HEK293 (cell line): ENCODE results near the gene DNMT1.
A peak's percentile ranks its signal among the peaks of the same experiment; 100 is the strongest.

Experiments
- CTCF ChIA-PET: fragments of 350-600 bp; formaldehyde crosslinking; extraction: SDS; loops from one replicate; lab custom pipeline; 2021; ENCODE audit warnings: antibody characterized with exemption; lab: Yijun Ruan, JAX
- POLR2A ChIA-PET: fragments of 300-600 bp; formaldehyde crosslinking; extraction: SDS; loops from one replicate; lab custom pipeline; 2020; ENCODE audit warnings: antibody characterized with exemption, inconsistent platforms; lab: Yijun Ruan, JAX
- H3K27ac ChIP-seq: fragments of 200-500 bp; sonication (Bioruptor generic); 2 replicates; pipeline ENCODE4 v1.5.1; 2014; ENCODE audit warnings: low read depth, low read length, control low read depth, inconsistent platforms; ENCODE audit errors: extremely low read depth
- H3K36me3 ChIP-seq, 2 experiments: fragments of 200-500 bp in 1 of 2; sonication (Bioruptor generic) in 1 of 2; 1 replicate in 1 of 2; 2 replicates in 1 of 2; pipeline ENCODE4 v1.5.1; 2014 to 2017; ENCODE audit warnings: inconsistent platforms in 2 of 2, low read length in 2 of 2; ENCODE audit not compliant: control insufficient read depth in 2 of 2, insufficient read depth in 1 of 2
- H3K4me1 ChIP-seq: fragments of 200-500 bp; sonication (Bioruptor generic); 2 replicates; pipeline ENCODE4 v1.5.1; 2014; ENCODE audit warnings: mild to moderate bottlenecking, low read length, inconsistent platforms; ENCODE audit not compliant: control insufficient read depth, insufficient read depth
- H3K4me3 ChIP-seq: 2 replicates; pipeline ENCODE4 v1.5.1; 2011; ENCODE audit warnings: low read depth, mild to moderate bottlenecking, control low read depth, low read length, moderate library complexity
- H3K9me3 ChIP-seq: fragments of 200-500 bp; sonication (Bioruptor generic); 2 replicates; pipeline ENCODE4 v1.5.1; 2014; ENCODE audit warnings: low read depth, low read length, inconsistent platforms; ENCODE audit not compliant: control insufficient read depth, insufficient read depth
- AEBP2 ChIP-seq: fragments of 450-650 bp; formaldehyde crosslinking; IDR thresholded peaks from 2 replicates; pipeline ENCODE4 v1.5.1; 2016; ENCODE audit warnings: missing biosample characterization, missing genetic modification characterization, borderline replicate concordance
- BCL11B ChIP-seq: fragments of 450-650 bp; formaldehyde crosslinking; IDR thresholded peaks from 2 replicates; pipeline ENCODE4 v1.5.1; 2016; ENCODE audit warnings: low read depth, missing biosample characterization, missing genetic modification characterization
- BCL6B ChIP-seq: fragments of 450-650 bp; formaldehyde crosslinking; IDR thresholded peaks from 2 replicates; pipeline ENCODE4 v1.5.1; 2017; ENCODE audit warnings: missing biosample characterization, missing genetic modification characterization
- KLF17 ChIP-seq: fragments of 450-650 bp; formaldehyde crosslinking; IDR thresholded peaks from 2 replicates; pipeline ENCODE4 v1.5.1; 2016; ENCODE audit warnings: missing biosample characterization, missing genetic modification characterization
- MEIS1 ChIP-seq: sonication (generic); formaldehyde crosslinking; IDR thresholded peaks from 2 replicates; pipeline ENCODE4 v1.8.1; 2022; ENCODE audit warnings: missing genetic modification reagents, mild to moderate bottlenecking, borderline replicate concordance
- SETDB1 ChIP-seq: IDR thresholded peaks from one replicate; pipeline ENCODE4 v1.6.1; 2017; ENCODE audit warnings: mild to moderate bottlenecking, low read length, moderate library complexity, mixed read lengths; ENCODE audit not compliant: insufficient read length
- SP7 ChIP-seq: fragments of 450-650 bp; formaldehyde crosslinking; IDR thresholded peaks from 2 replicates; pipeline ENCODE4 v1.5.1; 2016; ENCODE audit warnings: missing biosample characterization, missing genetic modification characterization
- ZNF140 ChIP-seq: fragments of 450-650 bp; formaldehyde crosslinking; IDR thresholded peaks from 2 replicates; pipeline ENCODE4 v1.5.1; 2016; ENCODE audit warnings: missing biosample characterization, missing genetic modification characterization
- ZNF157 ChIP-seq: fragments of 450-650 bp; formaldehyde crosslinking; IDR thresholded peaks from 2 replicates; pipeline ENCODE4 v1.5.1; 2016; ENCODE audit warnings: missing biosample characterization, missing genetic modification characterization
- ZNF175 ChIP-seq: fragments of 450-650 bp; formaldehyde crosslinking; IDR thresholded peaks from 2 replicates; pipeline ENCODE4 v1.5.1; 2016; ENCODE audit warnings: missing biosample characterization, missing genetic modification characterization
- ZNF416 ChIP-seq: fragments of 450-650 bp; formaldehyde crosslinking; IDR thresholded peaks from 2 replicates; pipeline ENCODE4 v1.5.1; 2016; ENCODE audit warnings: missing biosample characterization, missing genetic modification characterization
- ZNF530 ChIP-seq: fragments of 450-650 bp; formaldehyde crosslinking; IDR thresholded peaks from 2 replicates; pipeline ENCODE4 v1.5.1; 2016; ENCODE audit warnings: low read depth, missing biosample characterization, missing genetic modification characterization
- ZNF571 ChIP-seq: fragments of 450-650 bp; formaldehyde crosslinking; IDR thresholded peaks from 2 replicates; pipeline ENCODE4 v1.5.0; 2017; ENCODE audit warnings: missing biosample characterization, missing genetic modification characterization
- ZNF600 ChIP-seq: fragments of 450-650 bp; formaldehyde crosslinking; IDR thresholded peaks from 2 replicates; pipeline ENCODE4 v1.5.1; 2016; ENCODE audit warnings: missing biosample characterization, missing genetic modification characterization
- ZNF610 ChIP-seq: fragments of 450-650 bp; formaldehyde crosslinking; IDR thresholded peaks from 2 replicates; pipeline ENCODE4 v1.5.1; 2016; ENCODE audit warnings: missing biosample characterization, missing genetic modification characterization, borderline replicate concordance
- ZNF626 ChIP-seq: fragments of 450-650 bp; sonication (Bioruptor Pico); formaldehyde crosslinking; IDR thresholded peaks from 2 replicates; pipeline ENCODE4 v1.5.1; 2018; ENCODE audit warnings: missing biosample characterization, missing genetic modification characterization, inconsistent platforms
- TF ChIP-seq, protein P1 (sequence below): fragments of 450-650 bp; formaldehyde crosslinking; IDR thresholded peaks from 2 replicates; pipeline ENCODE4 v1.5.1; 2016; ENCODE audit warnings: missing biosample characterization, missing genetic modification characterization, borderline replicate concordance
- TF ChIP-seq, protein P2 (sequence below): fragments of 450-650 bp; formaldehyde crosslinking; IDR thresholded peaks from 2 replicates; pipeline ENCODE4 v1.5.1; 2016; ENCODE audit warnings: missing biosample characterization, missing genetic modification characterization
- TF ChIP-seq, protein P3 (sequence below): fragments of 450-650 bp; formaldehyde crosslinking; IDR thresholded peaks from 2 replicates; pipeline ENCODE4 v1.5.1; 2016; ENCODE audit warnings: missing biosample characterization, missing genetic modification characterization

Gene DNMT1

GRCh38 chr19:10107254-10107653 lies 87.5 kb downstream of the DNMT1 start:
- Histone ChIP-seq H3K4me3 (peak overlapping the region; percentile 93), H3K9me3 (no peaks in the 10 kb centered on the region), H3K36me3 (peaks cover 14 to 51% of the 10 kb centered on the region in 2 experiments; a peak in 2 of 3 replicates), H3K27ac (peak overlapping the region; percentile 65; the same call in 1 of the 2 replicates), H3K4me1 (no peaks in the 10 kb centered on the region)
- CTCF ChIA-PET: interaction anchor here (0.9 to 1.8 kb wide), 5 partner anchors 7 to 177 kb away, joined by 3 to 7 read pairs (median 4); no protein-coding TSS in a partner anchor
- POLR2A ChIA-PET: interaction anchor here (2.1 kb wide), 1 partner anchor 11 kb away, joined by 26 read pairs; no protein-coding TSS in a partner anchor
- TF ChIP-seq, protein P1, sequence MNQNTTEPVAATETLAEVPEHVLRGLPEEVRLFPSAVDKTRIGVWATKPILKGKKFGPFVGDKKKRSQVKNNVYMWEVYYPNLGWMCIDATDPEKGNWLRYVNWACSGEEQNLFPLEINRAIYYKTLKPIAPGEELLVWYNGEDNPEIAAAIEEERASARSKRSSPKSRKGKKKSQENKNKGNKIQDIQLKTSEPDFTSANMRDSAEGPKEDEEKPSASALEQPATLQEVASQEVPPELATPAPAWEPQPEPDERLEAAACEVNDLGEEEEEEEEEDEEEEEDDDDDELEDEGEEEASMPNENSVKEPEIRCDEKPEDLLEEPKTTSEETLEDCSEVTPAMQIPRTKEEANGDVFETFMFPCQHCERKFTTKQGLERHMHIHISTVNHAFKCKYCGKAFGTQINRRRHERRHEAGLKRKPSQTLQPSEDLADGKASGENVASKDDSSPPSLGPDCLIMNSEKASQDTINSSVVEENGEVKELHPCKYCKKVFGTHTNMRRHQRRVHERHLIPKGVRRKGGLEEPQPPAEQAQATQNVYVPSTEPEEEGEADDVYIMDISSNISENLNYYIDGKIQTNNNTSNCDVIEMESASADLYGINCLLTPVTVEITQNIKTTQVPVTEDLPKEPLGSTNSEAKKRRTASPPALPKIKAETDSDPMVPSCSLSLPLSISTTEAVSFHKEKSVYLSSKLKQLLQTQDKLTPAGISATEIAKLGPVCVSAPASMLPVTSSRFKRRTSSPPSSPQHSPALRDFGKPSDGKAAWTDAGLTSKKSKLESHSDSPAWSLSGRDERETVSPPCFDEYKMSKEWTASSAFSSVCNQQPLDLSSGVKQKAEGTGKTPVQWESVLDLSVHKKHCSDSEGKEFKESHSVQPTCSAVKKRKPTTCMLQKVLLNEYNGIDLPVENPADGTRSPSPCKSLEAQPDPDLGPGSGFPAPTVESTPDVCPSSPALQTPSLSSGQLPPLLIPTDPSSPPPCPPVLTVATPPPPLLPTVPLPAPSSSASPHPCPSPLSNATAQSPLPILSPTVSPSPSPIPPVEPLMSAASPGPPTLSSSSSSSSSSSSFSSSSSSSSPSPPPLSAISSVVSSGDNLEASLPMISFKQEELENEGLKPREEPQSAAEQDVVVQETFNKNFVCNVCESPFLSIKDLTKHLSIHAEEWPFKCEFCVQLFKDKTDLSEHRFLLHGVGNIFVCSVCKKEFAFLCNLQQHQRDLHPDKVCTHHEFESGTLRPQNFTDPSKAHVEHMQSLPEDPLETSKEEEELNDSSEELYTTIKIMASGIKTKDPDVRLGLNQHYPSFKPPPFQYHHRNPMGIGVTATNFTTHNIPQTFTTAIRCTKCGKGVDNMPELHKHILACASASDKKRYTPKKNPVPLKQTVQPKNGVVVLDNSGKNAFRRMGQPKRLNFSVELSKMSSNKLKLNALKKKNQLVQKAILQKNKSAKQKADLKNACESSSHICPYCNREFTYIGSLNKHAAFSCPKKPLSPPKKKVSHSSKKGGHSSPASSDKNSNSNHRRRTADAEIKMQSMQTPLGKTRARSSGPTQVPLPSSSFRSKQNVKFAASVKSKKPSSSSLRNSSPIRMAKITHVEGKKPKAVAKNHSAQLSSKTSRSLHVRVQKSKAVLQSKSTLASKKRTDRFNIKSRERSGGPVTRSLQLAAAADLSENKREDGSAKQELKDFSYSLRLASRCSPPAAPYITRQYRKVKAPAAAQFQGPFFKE (tag by site-specific recombination): no peak
- TF ChIP-seq ZNF571 (no peak), ZNF610 (no peak), BCL11B (tag by site-specific recombination) (no peak), ZNF140 (tag by site-specific recombination) (no peak), ZNF157 (tag by site-specific recombination) (no peak), ZNF416 (tag by site-specific recombination) (no peak), ZNF626 (tag by site-specific recombination) (no peak), ZNF530 (tag by site-specific recombination) (no peak)
- TF ChIP-seq, protein P2, sequence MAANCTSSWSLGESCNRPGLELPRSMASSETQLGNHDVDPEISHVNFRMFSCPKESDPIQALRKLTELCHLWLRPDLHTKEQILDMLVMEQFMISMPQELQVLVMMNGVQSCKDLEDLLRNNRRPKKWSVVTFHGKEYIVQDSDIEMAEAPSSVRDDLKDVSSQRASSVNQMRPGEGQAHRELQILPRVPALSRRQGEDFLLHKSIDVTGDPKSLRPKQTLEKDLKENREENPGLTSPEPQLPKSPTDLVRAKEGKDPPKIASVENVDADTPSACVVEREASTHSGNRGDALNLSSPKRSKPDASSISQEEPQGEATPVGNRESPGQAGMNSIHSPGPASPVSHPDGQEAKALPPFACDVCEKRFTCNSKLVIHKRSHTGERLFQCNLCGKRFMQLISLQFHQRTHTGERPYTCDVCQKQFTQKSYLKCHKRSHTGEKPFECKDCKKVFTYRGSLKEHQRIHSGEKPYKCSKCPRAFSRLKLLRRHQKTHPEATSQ (tag by site-specific recombination): no peak

- H3K4me3 ChIP-seq: peak within 1 kb of the TSS; percentile 93
- CTCF ChIA-PET: interaction anchor here (0.6 to 1.2 kb wide), 4 partner anchors 63 to 153 kb away, joined by 3 to 4 read pairs (median 4); no protein-coding TSS in a partner anchor
- H3K36me3 ChIP-seq: peaks cover 14 to 43% of the 10 kb centered on the region in 2 experiments; a peak in 2 of 3 replicates
- H3K9me3 ChIP-seq: no peaks in the 10 kb centered on the region
- H3K27ac ChIP-seq: peak within 1 kb of the TSS; percentile 71; the same call in 1 of the 2 replicates
- no peaks in the 10 kb centered on the region for H3K4me1 ChIP-seq
- POLR2A ChIA-PET: interaction anchor here (0.6 to 2.1 kb wide), 6 partner anchors 9 to 406 kb away, joined by 3 to 26 read pairs (median 4); partner anchors contain the start of gene DNMT1
- TF ChIP-seq ZNF175 (tag by site-specific recombination): no peak
- no peak for TF ChIP-seq MEIS1
- TF ChIP-seq SP7 (tag by site-specific recombination): peak; percentile 69; the same call in 1 of the 2 replicates
- TF ChIP-seq, protein P3, sequence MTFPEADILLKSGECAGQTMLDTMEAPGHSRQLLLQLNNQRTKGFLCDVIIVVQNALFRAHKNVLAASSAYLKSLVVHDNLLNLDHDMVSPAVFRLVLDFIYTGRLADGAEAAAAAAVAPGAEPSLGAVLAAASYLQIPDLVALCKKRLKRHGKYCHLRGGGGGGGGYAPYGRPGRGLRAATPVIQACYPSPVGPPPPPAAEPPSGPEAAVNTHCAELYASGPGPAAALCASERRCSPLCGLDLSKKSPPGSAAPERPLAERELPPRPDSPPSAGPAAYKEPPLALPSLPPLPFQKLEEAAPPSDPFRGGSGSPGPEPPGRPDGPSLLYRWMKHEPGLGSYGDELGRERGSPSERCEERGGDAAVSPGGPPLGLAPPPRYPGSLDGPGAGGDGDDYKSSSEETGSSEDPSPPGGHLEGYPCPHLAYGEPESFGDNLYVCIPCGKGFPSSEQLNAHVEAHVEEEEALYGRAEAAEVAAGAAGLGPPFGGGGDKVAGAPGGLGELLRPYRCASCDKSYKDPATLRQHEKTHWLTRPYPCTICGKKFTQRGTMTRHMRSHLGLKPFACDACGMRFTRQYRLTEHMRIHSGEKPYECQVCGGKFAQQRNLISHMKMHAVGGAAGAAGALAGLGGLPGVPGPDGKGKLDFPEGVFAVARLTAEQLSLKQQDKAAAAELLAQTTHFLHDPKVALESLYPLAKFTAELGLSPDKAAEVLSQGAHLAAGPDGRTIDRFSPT (tag by site-specific recombination): no peak
- TF ChIP-seq BCL6B: no peak
- TF ChIP-seq AEBP2 (tag by site-specific recombination): no peak
- no peak for TF ChIP-seq SETDB1
- peak; percentile 76 for TF ChIP-seq ZNF600
- peak; percentile 44; the same call in 1 of the 2 replicates for TF ChIP-seq KLF17 (tag by site-specific recombination)
Observed at GRCh38 chr19:10106100-10106936, 88.4 kb downstream of the DNMT1 start, which contains the start of gene PPAN. Gene PPAN, plus strand, starts transcription at chr19:10106362. Its CDS starts 33 bp downstream, at chr19:10106395.
